Activated CD8-positive, alpha-beta memory T cell treated with anti-CD3 and anti-CD28 coated beads, Interleukin-2, amount 50 U/mL, for 24 hours (primary cell): Measurements from ENCODE around the gene UBE3A.
A peak's percentile ranks its signal among the peaks of the same experiment; 100 is the strongest.
"Not testable (repeated sequence)": the region's sequence is repeated elsewhere in the genome, so short reads cannot be mapped to it uniquely, and the experiment has no call there.

Experiments used
- DNase-seq: peaks from one replicate; pipeline ENCODE4 v3.0.0-alpha.2; 2020; ENCODE audit errors: extremely low read depth

Gene UBE3A

GRCh38 chr15:25438601-25439368, at the start of gene UBE3A:
UBE3A (minus strand) TSS chr15:25439024; CDS start chr15:25409107, 29,917 bp downstream.
- peak; percentile 63 for DNase-seq

GRCh38 chr15:25487226-25487884, 48.5 kb upstream of the UBE3A start:
- DNase-seq = no peak

GRCh38 chr15:25486051-25486450, 47.2 kb upstream of the UBE3A start:
- no peak for DNase-seq

GRCh38 chr15:25481208-25481859, 42.5 kb upstream of the UBE3A start:
- no peak for DNase-seq

- DNase-seq = no peak
Observed at GRCh38 chr15:25478313-25478712, 39.5 kb upstream of the UBE3A start.

- DNase-seq = no peak
Observed at GRCh38 chr15:25477816-25478215, 39.0 kb upstream of the UBE3A start.

GRCh38 chr15:25474251-25474650, 35.4 kb upstream of the UBE3A start:
- no peak for DNase-seq

GRCh38 chr15:25470230-25470629, 31.4 kb upstream of the UBE3A start:
- no peak for DNase-seq

GRCh38 chr15:25469377-25469776, 30.6 kb upstream of the UBE3A start:
- DNase-seq = no peak

- no peak for DNase-seq
Observed at GRCh38 chr15:25468611-25469010, 29.8 kb upstream of the UBE3A start.

- no peak for DNase-seq
Observed at GRCh38 chr15:25465835-25466234, 27.0 kb upstream of the UBE3A start.

GRCh38 chr15:25464784-25465183, 26.0 kb upstream of the UBE3A start:
- DNase-seq = no peak

GRCh38 chr15:25464383-25464782, 25.6 kb upstream of the UBE3A start:
- no peak for DNase-seq

GRCh38 chr15:25456196-25456595, 17.4 kb upstream of the UBE3A start:
- no peak for DNase-seq

GRCh38 chr15:25455226-25455625, 16.4 kb upstream of the UBE3A start:
- DNase-seq = no peak

- DNase-seq = no peak
Observed at GRCh38 chr15:25454771-25455170, 15.9 kb upstream of the UBE3A start.

GRCh38 chr15:25453246-25453645, 14.4 kb upstream of the UBE3A start:
- DNase-seq = not testable (repeated sequence)

GRCh38 chr15:25451501-25451900, 12.7 kb upstream of the UBE3A start:
- no peak for DNase-seq

- DNase-seq = no peak
Observed at GRCh38 chr15:25450163-25450562, 11.3 kb upstream of the UBE3A start.

- DNase-seq = no peak
Observed at GRCh38 chr15:25446076-25446475, 7.3 kb upstream of the UBE3A start.

GRCh38 chr15:25445412-25445811, 6.6 kb upstream of the UBE3A start:
- DNase-seq = no peak

GRCh38 chr15:25441111-25441510, 2.3 kb upstream of the UBE3A start:
- no peak for DNase-seq

GRCh38 chr15:25439369-25439836, 579 bp upstream of the UBE3A start:
- DNase-seq = no peak
